ENCODE measurements around the gene IGSF8. TPM values are rescaled to one million over a fixed set of nuclear protein-coding genes. Genes with fewer than 3 reads are reported as not detected.

IGSF8 gene
- total and polyA plus RNA-seq, 2 donors (not counting 1 experiment from before 2014, with no cell fraction given): 6.5 to 24.4 TPM

GRCh38 chr1:160080381-160081100 is 17.9 kb downstream of the IGSF8 start:
- H3K27ac ChIP-seq (ENCODE audit: insufficient read depth, low read length): no peak overlapping the region
- no peak overlapping the region for H3K4me3 ChIP-seq (replicated peaks in 1 of 4; ENCODE audit: control extremely low read depth in 1 of 4, insufficient read depth in 1 of 4, low read depth in 3 of 4, low read length in 4 of 4)
- no peak overlapping the region for H3K4me2 ChIP-seq (ENCODE audit: extremely low read depth, insufficient read depth, low read length)
- no peaks in the 10 kb centered on the region for H4K20me1 ChIP-seq (ENCODE audit: control insufficient read depth, extremely low read depth, insufficient read depth, low read length)
- H2AFZ ChIP-seq (ENCODE audit: low read length): no peak overlapping the region
- no peaks in the 10 kb centered on the region for H3K79me2 ChIP-seq (ENCODE audit: control insufficient read depth, insufficient read depth, low read length)
- no peak for DNase-seq (ENCODE audit: low read depth in 2 of 2)
- no peak for TF ChIP-seq EZH2 (IDR thresholded peaks at IDR 0.05; ENCODE audit: low read length, missing control alignments)
- no peak for TF ChIP-seq CTCF (conservative IDR thresholded peaks at IDR 0.05 in 1 of 2, IDR thresholded peaks at IDR 0.05 in 1 of 2; ENCODE audit: low read depth in 1 of 2, low read length in 2 of 2)
- H3K27me3 ChIP-seq (ENCODE audit: control insufficient read depth, insufficient read depth, low read length): peaks cover 41% of the 10 kb centered on the region
- H3K9ac ChIP-seq (ENCODE audit: insufficient read depth, low read length): no peak overlapping the region
- H3K36me3 ChIP-seq (ENCODE audit: control insufficient read depth, insufficient read depth, low read length): no peaks in the 10 kb centered on the region
- no peaks in the 10 kb centered on the region for H3K4me1 ChIP-seq (ENCODE audit: control insufficient read depth, extremely low read depth, insufficient read depth, low read length)
- no peaks in the 10 kb centered on the region for H3K9me3 ChIP-seq (ENCODE audit: control insufficient read depth, insufficient read depth, low read depth, low read length)

DNA sequence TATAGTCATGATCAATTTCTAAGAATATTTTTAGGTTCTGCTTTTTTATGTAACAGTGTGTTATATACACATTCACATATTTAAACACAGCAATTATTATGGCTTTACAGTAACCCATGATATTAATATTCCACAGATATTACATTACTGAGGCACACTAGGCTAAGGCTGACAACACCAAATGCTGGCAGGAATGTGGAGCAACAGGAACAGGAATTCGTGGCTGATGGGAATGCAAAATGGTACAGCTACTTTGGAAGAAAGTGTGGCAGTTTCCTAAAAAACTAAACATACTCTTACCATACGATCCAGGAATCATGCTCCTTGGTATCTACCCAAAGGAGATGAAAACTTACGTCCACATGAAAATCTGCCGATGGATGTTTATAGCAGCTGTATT is 19.0 kb downstream of the IGSF8 start:
- Histone ChIP-seq H3K4me1 (ENCODE audit: control insufficient read depth, extremely low read depth, insufficient read depth, low read length) (no peaks in the 10 kb centered on the region), H3K27me3 (ENCODE audit: control insufficient read depth, insufficient read depth, low read length) (peaks cover 39% of the 10 kb centered on the region), H3K9ac (ENCODE audit: insufficient read depth, low read length) (no peak overlapping the region), H3K9me3 (ENCODE audit: control insufficient read depth, insufficient read depth, low read depth, low read length) (no peaks in the 10 kb centered on the region), H3K4me3 (replicated peaks in 1 of 4; ENCODE audit: control extremely low read depth in 1 of 4, insufficient read depth in 1 of 4, low read depth in 3 of 4, low read length in 4 of 4) (no peak overlapping the region), H3K36me3 (ENCODE audit: control insufficient read depth, insufficient read depth, low read length) (no peaks in the 10 kb centered on the region), H3K79me2 (ENCODE audit: control insufficient read depth, insufficient read depth, low read length) (no peaks in the 10 kb centered on the region), H3K4me2 (ENCODE audit: extremely low read depth, insufficient read depth, low read length) (no peak overlapping the region), H4K20me1 (ENCODE audit: control insufficient read depth, extremely low read depth, insufficient read depth, low read length) (no peaks in the 10 kb centered on the region), H2AFZ (ENCODE audit: low read length) (no peak overlapping the region), H3K27ac (ENCODE audit: insufficient read depth, low read length) (no peak overlapping the region)
- TF ChIP-seq EZH2 (IDR thresholded peaks at IDR 0.05; ENCODE audit: low read length, missing control alignments) (no peak), CTCF (conservative IDR thresholded peaks at IDR 0.05 in 1 of 2, IDR thresholded peaks at IDR 0.05 in 1 of 2; ENCODE audit: low read depth in 1 of 2, low read length in 2 of 2) (no peak)
- DNase-seq (ENCODE audit: low read depth in 2 of 2): no peak

DNA sequence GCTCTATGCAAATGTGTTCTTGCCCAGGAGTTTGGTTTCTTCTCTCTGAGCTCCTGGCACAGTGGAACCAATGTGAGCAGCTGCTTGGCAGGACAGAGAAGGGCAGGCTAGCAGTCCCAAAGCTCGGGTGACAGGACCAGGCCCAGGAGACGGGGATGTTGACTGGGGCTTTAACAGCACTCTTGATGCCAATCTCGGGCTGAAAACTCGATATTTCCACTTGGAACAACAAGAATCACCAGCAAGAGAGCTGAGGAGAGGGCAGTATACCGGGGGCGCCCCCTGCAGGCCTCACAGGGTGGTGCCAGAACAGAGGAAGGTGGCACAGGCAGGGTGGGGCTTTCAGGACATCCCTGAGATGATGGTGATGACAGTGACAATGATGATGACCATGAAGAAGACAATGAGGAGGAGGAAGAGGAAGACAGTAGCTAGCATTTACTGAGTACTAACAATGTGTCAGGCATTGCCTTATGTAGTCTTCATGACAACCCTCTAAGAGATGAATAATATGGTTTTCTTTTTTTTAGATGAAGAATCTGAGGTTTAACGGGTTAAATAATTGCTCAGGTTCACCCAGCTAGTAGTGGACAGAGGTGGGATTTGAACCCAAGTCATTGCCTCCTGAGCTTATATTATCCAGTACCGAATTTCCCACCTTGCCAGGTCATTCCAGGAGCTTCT is 19.8 kb downstream of the IGSF8 start:
- Histone ChIP-seq H3K4me3 (replicated peaks in 1 of 4; ENCODE audit: control extremely low read depth in 1 of 4, insufficient read depth in 1 of 4, low read depth in 3 of 4, low read length in 4 of 4) (no peak overlapping the region), H3K79me2 (ENCODE audit: control insufficient read depth, insufficient read depth, low read length) (no peaks in the 10 kb centered on the region), H3K27me3 (ENCODE audit: control insufficient read depth, insufficient read depth, low read length) (peaks cover 34% of the 10 kb centered on the region), H3K4me1 (ENCODE audit: control insufficient read depth, extremely low read depth, insufficient read depth, low read length) (no peaks in the 10 kb centered on the region), H4K20me1 (ENCODE audit: control insufficient read depth, extremely low read depth, insufficient read depth, low read length) (no peaks in the 10 kb centered on the region), H3K9me3 (ENCODE audit: control insufficient read depth, insufficient read depth, low read depth, low read length) (no peaks in the 10 kb centered on the region), H3K4me2 (ENCODE audit: extremely low read depth, insufficient read depth, low read length) (no peak overlapping the region), H3K27ac (ENCODE audit: insufficient read depth, low read length) (no peak overlapping the region), H3K36me3 (ENCODE audit: control insufficient read depth, insufficient read depth, low read length) (no peaks in the 10 kb centered on the region), H3K9ac (ENCODE audit: insufficient read depth, low read length) (no peak overlapping the region), H2AFZ (ENCODE audit: low read length) (no peak overlapping the region)
- TF ChIP-seq CTCF (conservative IDR thresholded peaks at IDR 0.05 in 1 of 2, IDR thresholded peaks at IDR 0.05 in 1 of 2; ENCODE audit: low read depth in 1 of 2, low read length in 2 of 2): peak; percentile 59 to 75
- TF ChIP-seq EZH2 (IDR thresholded peaks at IDR 0.05; ENCODE audit: low read length, missing control alignments): no peak
- DNase-seq (ENCODE audit: low read depth in 2 of 2): peak in 1 of 2 donors; percentile 18

All from fibroblast of lung (primary cell).